Breast epithelium (tissue), 4 donors: ENCODE data around the gene FIZ1. TPM values are rescaled to one million over a fixed set of nuclear protein-coding genes. Genes with fewer than 3 reads are reported as not detected.

Experiments used
- DNase-seq, 2 donors: peaks; one replicate each; pipeline ENCODE4 v3.0.0-alpha.2; 2019; ENCODE audit warnings: low spot score in 2 of 2
- H3K27ac ChIP-seq, 2 donors: fragments of 200-600 bp; sonication (generic) in 1 of 2; one replicate each; pipeline ENCODE4 v1.5.1; 2016 to 2019; ENCODE audit warnings: mild to moderate bottlenecking in 1 of 2
- H3K27me3 ChIP-seq, 2 donors: fragments of 200-600 bp; sonication (generic) in 1 of 2; one replicate each; pipeline versions ENCODE4 v1.5.1 to v1.6.0; 2017 to 2019; ENCODE audit warnings: control low read depth in 1 of 2, mild to moderate bottlenecking in 1 of 2
- H3K36me3 ChIP-seq: fragments of 200-600 bp; one replicate; pipeline ENCODE4 v1.5.1; 2019
- H3K4me1 ChIP-seq, 2 donors: fragments of 200-600 bp; sonication (generic); one replicate each; pipeline ENCODE4 v1.5.1; 2016 to 2019; ENCODE audit warnings: control low read depth in 1 of 2
- H3K4me3 ChIP-seq, 3 donors: fragments of 200-600 bp; sonication (generic); 1 replicate in 2 of 3; 2 replicates in 1 of 3; pipeline ENCODE4 v1.5.1; 2016 to 2019; ENCODE audit warnings: mild to moderate bottlenecking in 3 of 3, moderate library complexity in 2 of 3
- H3K9me3 ChIP-seq, 2 donors: fragments of 200-600 bp; sonication (generic) in 1 of 2; one replicate each; pipeline ENCODE4 v1.5.1; 2016 to 2019; ENCODE audit warnings: control low read depth in 1 of 2
- POLR2A ChIP-seq: fragments of 450-650 bp; IDR thresholded peaks from one replicate; pipeline ENCODE4 v1.6.1; 2016; ENCODE audit warnings: antibody characterized with exemption, mild to moderate bottlenecking, moderate library complexity
- POLR2AphosphoS5 ChIP-seq, 3 donors: sonication (generic); formaldehyde crosslinking; IDR thresholded peaks; one replicate each; pipeline ENCODE4 v1.6.1; 2017; ENCODE audit warnings: antibody characterized with exemption in 3 of 3
- intact Hi-C: fragments of 100-400 bp; cut with DNase I; formaldehyde crosslinking; loops from one replicate; pipeline ENCODE4 v1.15.1; 2023; ENCODE audit warnings: low total_unique reads
- total RNA-seq, 3 donors: library from RNA; depleted of rRNA; stranded (reverse); fragments of >200 nt; gene quantifications; one replicate each; pipeline ENCODE4 v1.1.0, GENCODE V29; 2016
- TF ChIP-seq, protein P1 (sequence below), 3 donors: fragments of 450-650 bp; IDR thresholded peaks; one replicate each; pipeline ENCODE4 v1.5.1; 2016 to 2017; ENCODE audit warnings: antibody characterized with exemption in 3 of 3, mild to moderate bottlenecking in 3 of 3, moderate library complexity in 3 of 3

FIZ1 gene
- total RNA-seq, 3 donors from 2014 or later: 3.7 to 7.5 (median 6.1) TPM

DNA sequence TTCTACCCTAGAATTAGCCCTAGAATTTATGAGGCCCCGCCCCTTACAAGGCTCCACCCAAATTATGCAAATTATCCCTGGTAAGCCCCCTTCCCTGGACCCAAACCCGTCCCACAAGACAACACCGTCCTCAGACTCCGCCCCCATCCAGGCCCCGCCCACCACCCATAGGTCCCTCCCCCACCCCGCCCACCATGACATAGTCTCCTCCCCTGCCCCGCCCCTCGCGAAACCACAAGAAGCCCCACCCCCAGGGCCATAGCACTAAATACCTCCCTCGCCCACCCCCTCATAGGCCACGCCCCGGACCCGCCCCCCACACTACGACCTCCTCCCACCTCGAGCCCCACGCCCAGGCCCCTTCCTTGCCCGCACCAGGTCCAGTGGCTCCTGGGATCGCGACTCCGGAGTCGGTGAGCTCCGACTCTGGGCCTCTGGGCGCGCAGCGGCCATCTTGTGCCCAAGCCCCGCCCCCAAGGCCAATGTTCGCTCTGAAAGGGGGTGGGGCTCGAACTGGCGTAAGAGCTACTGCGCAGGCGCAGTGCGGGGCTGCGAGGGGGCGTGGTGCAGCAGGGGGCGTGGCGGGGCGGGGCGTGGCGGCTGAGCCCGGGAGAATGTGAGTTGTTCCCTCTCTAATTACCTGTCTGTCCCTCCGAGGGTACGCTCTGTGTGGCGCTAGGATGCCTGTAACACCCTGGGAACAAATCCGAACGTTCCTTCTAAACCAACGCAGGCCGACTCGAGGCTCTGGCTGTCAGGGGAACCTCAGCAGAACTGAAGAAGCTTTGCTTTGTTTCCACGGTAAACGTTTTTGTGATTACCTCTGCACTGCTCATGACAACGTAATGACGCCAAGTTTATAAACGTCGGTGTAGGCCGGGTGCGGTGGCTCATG, 25.0 kb upstream of the FIZ1 start, which contains the start of gene ZNF784:
Gene ZNF784 (minus strand): TSS at position 458 of the 895 bp plus-strand sequence. CDS start 5 bp downstream, at position 453.
- Histone ChIP-seq H3K9me3 (no peaks in the 10 kb centered on the region), H3K4me1 (no peaks in the 10 kb centered on the region), H3K36me3 (no peaks in the 10 kb centered on the region), H3K4me3 (peak within 1 kb of the TSS; percentile 58 to 74 (median 66)), H3K27me3 (no peaks in the 10 kb centered on the region), H3K27ac (peak within 1 kb of the TSS; percentile 97 to 99)
- intact Hi-C loops: no loop called here
- peak; percentile 90 to 96 for DNase-seq
- peak; percentile 66 for TF ChIP-seq POLR2A
- TF ChIP-seq, protein P1, sequence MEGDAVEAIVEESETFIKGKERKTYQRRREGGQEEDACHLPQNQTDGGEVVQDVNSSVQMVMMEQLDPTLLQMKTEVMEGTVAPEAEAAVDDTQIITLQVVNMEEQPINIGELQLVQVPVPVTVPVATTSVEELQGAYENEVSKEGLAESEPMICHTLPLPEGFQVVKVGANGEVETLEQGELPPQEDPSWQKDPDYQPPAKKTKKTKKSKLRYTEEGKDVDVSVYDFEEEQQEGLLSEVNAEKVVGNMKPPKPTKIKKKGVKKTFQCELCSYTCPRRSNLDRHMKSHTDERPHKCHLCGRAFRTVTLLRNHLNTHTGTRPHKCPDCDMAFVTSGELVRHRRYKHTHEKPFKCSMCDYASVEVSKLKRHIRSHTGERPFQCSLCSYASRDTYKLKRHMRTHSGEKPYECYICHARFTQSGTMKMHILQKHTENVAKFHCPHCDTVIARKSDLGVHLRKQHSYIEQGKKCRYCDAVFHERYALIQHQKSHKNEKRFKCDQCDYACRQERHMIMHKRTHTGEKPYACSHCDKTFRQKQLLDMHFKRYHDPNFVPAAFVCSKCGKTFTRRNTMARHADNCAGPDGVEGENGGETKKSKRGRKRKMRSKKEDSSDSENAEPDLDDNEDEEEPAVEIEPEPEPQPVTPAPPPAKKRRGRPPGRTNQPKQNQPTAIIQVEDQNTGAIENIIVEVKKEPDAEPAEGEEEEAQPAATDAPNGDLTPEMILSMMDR (IDR thresholded peaks at IDR 0.05): no peak
- peak; percentile 41 to 83 (median 82) for TF ChIP-seq POLR2AphosphoS5 (IDR thresholded peaks at IDR 0.05)

DNA sequence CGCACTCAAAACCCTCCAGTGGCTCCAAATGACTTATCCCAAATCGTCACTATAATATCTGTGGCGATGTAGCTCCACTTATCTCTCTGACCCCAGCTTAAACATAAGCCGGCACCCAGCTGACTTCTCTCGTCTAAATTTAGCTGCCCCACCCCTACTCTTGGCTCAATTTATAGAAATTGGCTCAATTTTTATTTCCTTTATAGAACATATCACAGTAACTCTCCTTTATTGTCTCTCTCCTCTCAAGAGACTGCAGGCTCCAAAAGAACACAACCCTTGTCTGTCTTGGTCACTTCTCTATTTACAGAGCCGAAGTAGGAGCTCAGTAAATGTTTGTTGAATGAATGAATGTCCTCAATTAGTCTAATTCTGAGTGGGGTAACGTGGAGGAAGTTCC, 24.2 kb upstream of the FIZ1 start:
- TF ChIP-seq POLR2AphosphoS5 (IDR thresholded peaks at IDR 0.05): no peak
- TF ChIP-seq POLR2A: no peak
- TF ChIP-seq, protein P1 (IDR thresholded peaks at IDR 0.05): no peak
- Histone ChIP-seq H3K4me1 (no peaks in the 10 kb centered on the region), H3K27me3 (no peaks in the 10 kb centered on the region), H3K36me3 (no peaks in the 10 kb centered on the region), H3K9me3 (no peaks in the 10 kb centered on the region), H3K27ac (peak overlapping the region; percentile 97 to 99), H3K4me3 (peak overlapping the region; percentile 58 to 74 (median 66))
- DNase-seq: no peak
- intact Hi-C loops: no loop called here

DNA sequence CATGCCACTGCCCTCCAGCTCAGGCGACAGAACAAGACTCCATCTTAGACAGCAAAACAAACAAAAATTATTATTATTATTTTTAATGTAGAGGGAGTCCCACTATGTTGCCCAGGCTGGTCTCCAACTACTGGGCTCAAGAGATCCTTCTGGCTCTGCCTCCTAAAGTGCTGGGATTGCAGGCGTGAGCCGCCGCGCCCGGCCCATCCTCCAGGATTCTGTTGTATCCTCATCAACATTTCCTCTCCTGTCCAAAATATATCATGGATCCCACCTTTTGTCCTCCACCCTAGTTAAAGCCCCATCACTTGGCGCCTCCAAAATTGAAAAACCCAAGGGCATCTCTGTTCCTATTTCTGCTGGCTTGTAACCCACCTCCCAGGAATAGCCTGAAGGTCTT, 23.8 kb upstream of the FIZ1 start:
- H3K4me1 ChIP-seq: no peaks in the 10 kb centered on the region
- no peak overlapping the region for H3K4me3 ChIP-seq
- DNase-seq: no peak
- TF ChIP-seq POLR2AphosphoS5 (IDR thresholded peaks at IDR 0.05) (no peak), POLR2A (no peak)
- TF ChIP-seq, protein P1 (IDR thresholded peaks at IDR 0.05): no peak
- intact Hi-C loops: no loop called here
- no peaks in the 10 kb centered on the region for H3K9me3 ChIP-seq
- H3K27me3 ChIP-seq: no peaks in the 10 kb centered on the region
- H3K36me3 ChIP-seq: no peaks in the 10 kb centered on the region
- peak overlapping the region in 1 of 2 donors; percentile 97 for H3K27ac ChIP-seq

DNA sequence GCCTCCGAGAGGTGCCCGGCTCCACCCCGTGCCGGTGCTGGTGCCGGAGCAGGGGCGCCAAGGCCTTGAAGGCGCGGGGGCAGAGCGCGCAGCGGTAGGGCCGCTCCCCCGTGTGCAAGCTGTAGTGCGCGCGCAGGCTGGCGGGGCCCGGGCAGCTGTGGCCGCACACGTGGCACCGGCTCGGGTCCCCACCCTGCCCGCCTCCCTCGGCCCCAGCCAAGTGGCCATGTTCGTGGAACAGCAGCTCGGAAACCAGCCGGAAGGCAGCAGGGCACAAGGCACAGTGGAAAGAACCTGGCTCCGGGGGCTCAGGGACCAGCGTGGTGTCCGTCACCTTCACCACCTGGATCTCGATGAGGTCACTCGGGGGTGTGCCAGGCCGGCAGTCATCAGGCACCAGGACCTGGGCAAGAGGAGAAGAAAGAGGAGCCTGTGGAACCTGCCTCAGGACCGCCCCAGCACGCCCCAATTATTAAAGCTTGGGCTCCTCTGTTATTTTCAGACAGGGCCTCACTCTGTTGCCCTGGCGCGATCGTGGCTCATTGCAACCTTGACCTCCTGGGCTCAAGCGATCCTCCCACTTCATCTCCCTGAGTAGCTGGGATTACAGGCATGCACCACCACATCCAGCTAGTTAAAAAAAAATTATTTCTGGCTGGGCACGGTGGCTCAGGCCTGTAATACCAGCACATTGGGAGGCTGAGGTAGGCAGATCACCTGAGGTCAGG, 23.1 kb upstream of the FIZ1 start:
- no peak for DNase-seq
- Histone ChIP-seq H3K27me3 (no peaks in the 10 kb centered on the region), H3K27ac (no peak overlapping the region), H3K9me3 (no peaks in the 10 kb centered on the region), H3K36me3 (no peaks in the 10 kb centered on the region), H3K4me1 (no peaks in the 10 kb centered on the region), H3K4me3 (no peak overlapping the region)
- intact Hi-C loops: no loop called here
- TF ChIP-seq POLR2A (no peak), POLR2AphosphoS5 (IDR thresholded peaks at IDR 0.05) (no peak)
- TF ChIP-seq, protein P1 (IDR thresholded peaks at IDR 0.05): no peak
